K562 (cell line): Measurements from ENCODE around the gene EIF4G1. TPM values are rescaled to one million over a fixed set of nuclear protein-coding genes. Genes with fewer than 3 reads are reported as not detected.

ENCODE experiments used
- CBFB ChIP-seq: sonication (generic); formaldehyde crosslinking; IDR thresholded peaks from 2 replicates; pipeline ENCODE4 v1.4.0; 2020; ENCODE audit warnings: mild to moderate bottlenecking, missing genetic modification reagents
- IFI16 ChIP-seq: fragments of 250-450 bp; sonication (Bioruptor Pico); IDR thresholded peaks from 2 replicates; pipeline ENCODE4 v2.1.2; 2022; ENCODE audit warnings: mild to moderate bottlenecking, inconsistent platforms
- JUN ChIP-seq, 2 experiments: sonication (generic) in 1 of 2; formaldehyde crosslinking in 1 of 2; IDR thresholded peaks; 2 replicates each; pipeline versions ENCODE4 v1.6.1 to v1.8.0; 2012 to 2022; ENCODE audit warnings: borderline replicate concordance in 2 of 2, mild to moderate bottlenecking in 2 of 2, improper control_type of control experiment in 1 of 2, low read depth in 1 of 2, low read length in 1 of 2, missing genetic modification reagents in 1 of 2
- MCM5 ChIP-seq: fragments of 450-650 bp; IDR thresholded peaks from 2 replicates; pipeline ENCODE4 v1.6.1; 2016; ENCODE audit warnings: low read depth
- MTA3 ChIP-seq: fragments of 450-650 bp; formaldehyde crosslinking; IDR thresholded peaks from 2 replicates; pipeline ENCODE4 v1.6.1; 2017; ENCODE audit warnings: mild to moderate bottlenecking, borderline replicate concordance
- RFX5 ChIP-seq: IDR thresholded peaks from 2 replicates; pipeline ENCODE4 v1.6.1; 2011; ENCODE audit warnings: low read depth, mild to moderate bottlenecking, improper control_type of control experiment, low read length
- ZFX ChIP-seq: sonication (generic); formaldehyde crosslinking; IDR thresholded peaks from 2 replicates; pipeline ENCODE4 v1.8.0; 2022; ENCODE audit warnings: mild to moderate bottlenecking, missing genetic modification reagents, moderate library complexity
- ZMIZ1 ChIP-seq, 2 experiments: fragments of 150-350 bp in 1 of 2; IDR thresholded peaks; 2 replicates each; pipeline ENCODE4 v1.6.1; 2012 to 2016; ENCODE audit warnings: low read depth in 2 of 2, low read length in 2 of 2, mild to moderate bottlenecking in 1 of 2, moderate library complexity in 1 of 2
- ZNF253 ChIP-seq: fragments of 250-450 bp; sonication (Bioruptor Pico); conservative IDR thresholded peaks from 2 replicates; pipeline ENCODE4 v1.6.1; 2021; ENCODE audit warnings: mild to moderate bottlenecking
- ZNF263 ChIP-seq: sonication (generic); formaldehyde crosslinking; IDR thresholded peaks from 2 replicates; pipeline ENCODE4 v1.8.0; 2022; ENCODE audit warnings: mild to moderate bottlenecking, missing genetic modification reagents, borderline replicate concordance
- ZNF41 ChIP-seq: fragments of 250-450 bp; sonication (Bioruptor Pico); conservative IDR thresholded peaks from 2 replicates; pipeline ENCODE4 v1.4.0; 2020; ENCODE audit warnings: mild to moderate bottlenecking
- ZNF639 ChIP-seq, 2 experiments: fragments of 200-800 bp in 1 of 2; sonication (Bioruptor generic) in 1 of 2; sonication (generic) in 1 of 2; formaldehyde crosslinking in 1 of 2; IDR thresholded peaks in 1 of 2; conservative IDR thresholded peaks in 1 of 2; 2 replicates each; pipeline versions ENCODE4 v1.5.0 to v1.6.1; 2016 to 2020; ENCODE audit warnings: missing compliant biosample characterization in 1 of 2, missing genetic modification characterization in 1 of 2, missing genetic modification reagents in 1 of 2
- ZNF766 ChIP-seq: fragments of 200-800 bp; sonication (Bioruptor generic); conservative IDR thresholded peaks from 2 replicates; pipeline ENCODE4 v1.6.1; 2016; ENCODE audit warnings: missing genetic modification characterization, missing compliant biosample characterization
- ZNF785 ChIP-seq: fragments of 250-450 bp; sonication (Bioruptor Pico); IDR thresholded peaks from 2 replicates; pipeline ENCODE4 v1.4.0; 2020; ENCODE audit warnings: mild to moderate bottlenecking
- polyA plus RNA-seq, 8 experiments: library from polyadenylated mRNA; depleted of rRNA in 4 of 8; stranded (reverse) in 5 of 8; unstranded in 3 of 8; fragments of >200 nt; fragmentation: Nextera tagmentation in 2 of 8; fragmentation: Illumina TruSeq in 1 of 8; extraction: Ambion mirVana in 2 of 8; extraction: Trizol in 1 of 8; gene quantifications; 2 replicates each; pipeline versions ENCODE4 v1.2.1 to v1.2.3, GENCODE V29; 2011 to 2014; ENCODE audit warnings: inconsistent platforms in 1 of 8, missing spikeins in 1 of 8
- total RNA-seq, 7 experiments: library from RNA; depleted of rRNA in 6 of 7; stranded (reverse); fragments of >200 nt in 6 of 7; fragmentation: Illumina TruSeq in 2 of 7; extraction: Trizol in 2 of 7; gene quantifications; 2 replicates each; pipeline versions ENCODE4 v1.2.1 to v1.2.3, GENCODE V29; 2011 to 2021; ENCODE audit warnings: low replicate concordance in 1 of 7
- TF ChIP-seq, protein P1 (sequence below): fragments of 250-450 bp; sonication (Bioruptor Pico); IDR thresholded peaks from 2 replicates; pipeline ENCODE4 v1.8.0; 2021; ENCODE audit warnings: moderate library complexity, mild to moderate bottlenecking, inconsistent platforms
- TF ChIP-seq, protein P2 (sequence below): sonication (generic); formaldehyde crosslinking; IDR thresholded peaks from 2 replicates; pipeline ENCODE4 v1.4.0; 2020; ENCODE audit warnings: mild to moderate bottlenecking, missing genetic modification reagents
- TF ChIP-seq, protein P3 (sequence below): sonication (generic); formaldehyde crosslinking; IDR thresholded peaks from 2 replicates; pipeline ENCODE4 v1.8.1; 2023; ENCODE audit warnings: mild to moderate bottlenecking, missing genetic modification reagents

Gene EIF4G1
- total and polyA plus RNA-seq, 9 of the 15 experiments (the other 6 are each of a cell fraction or from before 2014, with no cell fraction given), result 4.6 to 505 (median 155) TPM

DNA sequence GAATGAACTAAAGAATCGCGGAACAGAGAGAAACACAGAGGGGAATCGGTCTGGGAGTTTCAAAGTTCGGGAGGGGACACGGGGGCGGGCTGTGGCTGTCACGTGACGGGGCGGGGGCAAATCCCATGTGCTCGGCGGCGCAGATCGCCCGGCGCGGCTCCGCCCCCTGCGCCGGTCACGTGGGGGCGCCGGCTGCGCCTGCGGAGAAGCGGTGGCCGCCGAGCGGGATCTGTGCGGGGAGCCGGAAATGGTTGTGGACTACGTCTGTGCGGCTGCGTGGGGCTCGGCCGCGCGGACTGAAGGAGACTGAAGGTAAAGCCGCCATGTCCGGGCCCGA is at the start of gene EIF4G1 (continued):
- TF ChIP-seq ZNF639 (CRISPR knock-in tag; conservative IDR thresholded peaks at IDR 0.05 in 1 of 2, IDR thresholded peaks at IDR 0.05 in 1 of 2) (peak in 1 of 2 experiments; percentile 71; a peak in 1 of 4 replicates), MTA3 (no peak), ZFX (CRISPR knock-in tag) (no peak), CBFB (no peak), ZNF41 (no peak), ZNF263 (CRISPR knock-in tag) (no peak), JUN (IDR thresholded peaks at IDR 0.05; ENCODE audit: borderline replicate concordance, low read depth, low read length) (peak; percentile 49; the same call in 1 of the 2 replicates), JUN (CRISPR knock-in tag; IDR thresholded peaks at IDR 0.05; ENCODE audit: borderline replicate concordance) (no peak), RFX5 (no peak), ZNF766 (0 out of 2 replicates have a peak, but pooled peaks have one; percentile 3), MCM5 (no peak), ZMIZ1 (IDR thresholded peaks at IDR 0.05; ENCODE audit: low read depth in 2 of 2, low read length in 2 of 2) (no peak), IFI16 (CRISPR knock-in tag) (no peak), ZNF785 (CRISPR knock-in tag) (no peak), ZNF253 (no peak)
- TF ChIP-seq, protein P1, sequence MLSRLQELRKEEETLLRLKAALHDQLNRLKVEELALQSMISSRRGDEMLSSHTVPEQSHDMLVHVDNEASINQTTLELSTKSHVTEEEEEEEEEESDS, result no peak
- TF ChIP-seq, protein P2, sequence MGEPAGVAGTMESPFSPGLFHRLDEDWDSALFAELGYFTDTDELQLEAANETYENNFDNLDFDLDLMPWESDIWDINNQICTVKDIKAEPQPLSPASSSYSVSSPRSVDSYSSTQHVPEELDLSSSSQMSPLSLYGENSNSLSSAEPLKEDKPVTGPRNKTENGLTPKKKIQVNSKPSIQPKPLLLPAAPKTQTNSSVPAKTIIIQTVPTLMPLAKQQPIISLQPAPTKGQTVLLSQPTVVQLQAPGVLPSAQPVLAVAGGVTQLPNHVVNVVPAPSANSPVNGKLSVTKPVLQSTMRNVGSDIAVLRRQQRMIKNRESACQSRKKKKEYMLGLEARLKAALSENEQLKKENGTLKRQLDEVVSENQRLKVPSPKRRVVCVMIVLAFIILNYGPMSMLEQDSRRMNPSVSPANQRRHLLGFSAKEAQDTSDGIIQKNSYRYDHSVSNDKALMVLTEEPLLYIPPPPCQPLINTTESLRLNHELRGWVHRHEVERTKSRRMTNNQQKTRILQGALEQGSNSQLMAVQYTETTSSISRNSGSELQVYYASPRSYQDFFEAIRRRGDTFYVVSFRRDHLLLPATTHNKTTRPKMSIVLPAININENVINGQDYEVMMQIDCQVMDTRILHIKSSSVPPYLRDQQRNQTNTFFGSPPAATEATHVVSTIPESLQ (CRISPR knock-in tag), result no peak
- TF ChIP-seq, protein P3, sequence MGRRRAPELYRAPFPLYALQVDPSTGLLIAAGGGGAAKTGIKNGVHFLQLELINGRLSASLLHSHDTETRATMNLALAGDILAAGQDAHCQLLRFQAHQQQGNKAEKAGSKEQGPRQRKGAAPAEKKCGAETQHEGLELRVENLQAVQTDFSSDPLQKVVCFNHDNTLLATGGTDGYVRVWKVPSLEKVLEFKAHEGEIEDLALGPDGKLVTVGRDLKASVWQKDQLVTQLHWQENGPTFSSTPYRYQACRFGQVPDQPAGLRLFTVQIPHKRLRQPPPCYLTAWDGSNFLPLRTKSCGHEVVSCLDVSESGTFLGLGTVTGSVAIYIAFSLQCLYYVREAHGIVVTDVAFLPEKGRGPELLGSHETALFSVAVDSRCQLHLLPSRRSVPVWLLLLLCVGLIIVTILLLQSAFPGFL (CRISPR knock-in tag), result no peak
